ENCODE measurements around the gene RIMS4.

- TF ChIP-seq SP1 (IDR thresholded peaks at IDR 0.05) (no peak), SUZ12 (IDR thresholded peaks at IDR 0.05) (no peak), ZNF384 (IDR thresholded peaks at IDR 0.05) (no peak), ELF4 (IDR thresholded peaks at IDR 0.05) (no peak), FOXK2 (IDR thresholded peaks at IDR 0.05) (no peak), HDGF (IDR thresholded peaks at IDR 0.05; ENCODE audit: borderline replicate concordance) (no peak), PKNOX1 (IDR thresholded peaks at IDR 0.05) (no peak), NFRKB (IDR thresholded peaks at IDR 0.05) (no peak), CTBP1 (IDR thresholded peaks at IDR 0.05; ENCODE audit: borderline replicate concordance) (no peak), BHLHE40 (IDR thresholded peaks at IDR 0.05; ENCODE audit: borderline replicate concordance) (no peak), FOXA1 (IDR thresholded peaks at IDR 0.05) (no peak), LEF1 (IDR thresholded peaks at IDR 0.05; ENCODE audit: borderline replicate concordance) (no peak), ARNT (IDR thresholded peaks at IDR 0.05) (no peak), FOXM1 (IDR thresholded peaks at IDR 0.05; ENCODE audit: borderline replicate concordance) (no peak)
Observed at GRCh38 chr20:44849703-44850102, 39.4 kb upstream of the RIMS4 start.
